Hindlimb muscle (tissue), 1 donor: ENCODE data around the gene PPP2R5D. TPM values are rescaled to one million over a fixed set of nuclear protein-coding genes. Genes with fewer than 3 reads are reported as not detected.

Experiments used
- DNase-seq: peaks from one replicate; pipeline ENCODE4 v3.0.0-alpha.2; 2013
- polyA plus RNA-seq: library from polyadenylated mRNA; unstranded; fragments of 120-200 nt; gene quantifications from one replicate; pipeline ENCODE4 v1.2.1, GENCODE V29; 2013; ENCODE audit not compliant: insufficient read length

The PPP2R5D gene
- polyA plus RNA-seq, 1 donor, result 47.7 TPM

DNA sequence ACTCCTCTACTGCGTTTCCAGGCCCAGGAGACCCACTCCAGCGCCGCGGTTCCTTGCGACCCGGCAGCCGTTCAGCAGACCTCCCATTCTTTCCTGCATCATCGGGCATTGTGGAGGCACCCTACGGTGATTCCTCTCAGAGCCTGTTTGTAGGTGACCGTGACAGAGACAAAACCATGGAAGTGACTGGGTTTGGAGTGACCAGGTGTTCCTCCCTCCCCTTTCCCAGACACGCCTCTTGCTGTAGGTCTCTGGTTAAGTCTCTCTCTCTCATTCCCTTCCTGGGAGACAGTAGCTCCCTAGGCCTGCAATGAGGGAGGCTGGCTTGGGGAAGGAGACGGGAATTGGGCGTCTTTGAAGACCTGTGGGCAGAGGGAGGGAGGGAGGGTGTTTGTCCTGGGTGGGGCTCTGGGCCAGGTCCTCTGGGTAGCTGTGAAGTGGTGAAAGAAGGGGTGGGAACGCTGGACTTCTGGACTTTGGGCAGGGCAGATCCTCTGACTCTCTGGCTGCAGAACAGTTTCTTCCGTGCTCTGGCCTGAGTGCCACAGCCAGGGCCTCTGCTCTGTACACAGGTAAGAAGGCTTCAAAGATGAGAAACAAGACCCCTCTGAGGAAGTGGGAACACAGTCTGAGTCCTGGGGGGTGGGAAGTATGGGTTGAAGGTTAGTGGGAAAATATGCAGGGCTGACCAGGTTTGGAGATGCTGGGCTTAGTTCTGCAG, 75.8 kb downstream of the PPP2R5D start:
- no peak for DNase-seq

DNA sequence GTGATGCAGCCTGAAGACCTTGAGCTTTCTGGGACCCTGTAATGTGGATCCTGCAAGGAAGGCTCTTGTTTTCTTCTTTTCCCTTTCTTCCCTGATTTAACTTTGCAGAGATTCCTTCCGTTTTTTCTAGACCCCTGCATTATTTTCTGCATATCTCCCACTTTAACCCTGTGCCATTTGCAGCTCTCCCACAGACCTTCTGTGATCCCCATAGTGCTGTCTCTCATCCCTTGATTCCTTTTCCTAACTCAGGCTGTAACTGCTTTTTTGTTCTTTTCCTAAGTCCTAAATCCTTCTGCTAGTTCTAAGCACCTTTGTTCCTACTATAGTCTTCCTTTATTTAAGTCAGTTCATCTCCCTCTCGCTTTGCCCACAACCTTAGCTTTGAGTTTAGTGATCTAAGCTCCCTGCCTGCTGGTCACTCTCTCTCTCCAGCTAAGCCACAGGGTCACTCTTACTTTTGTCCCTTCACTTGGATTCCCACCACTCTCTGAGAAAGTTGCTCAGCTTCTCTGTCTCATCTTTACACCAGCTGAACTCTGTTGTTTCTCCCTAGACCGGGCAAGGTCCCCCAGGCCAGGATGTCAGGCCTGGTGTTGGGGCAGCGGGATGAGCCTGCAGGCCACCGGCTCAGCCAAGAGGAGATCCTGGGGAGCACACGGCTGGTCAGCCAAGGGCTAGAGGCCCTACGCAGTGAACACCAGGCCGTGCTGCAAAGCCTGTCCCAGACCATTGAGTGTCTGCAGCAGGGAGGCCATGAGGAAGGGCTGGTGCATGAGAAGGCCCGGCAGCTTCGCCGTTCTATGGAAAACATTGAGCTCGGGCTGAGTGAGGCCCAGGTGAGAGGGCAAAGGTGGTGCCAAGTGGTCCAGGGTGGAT, 76.6 kb downstream of the PPP2R5D start:
- DNase-seq, result no peak

DNA sequence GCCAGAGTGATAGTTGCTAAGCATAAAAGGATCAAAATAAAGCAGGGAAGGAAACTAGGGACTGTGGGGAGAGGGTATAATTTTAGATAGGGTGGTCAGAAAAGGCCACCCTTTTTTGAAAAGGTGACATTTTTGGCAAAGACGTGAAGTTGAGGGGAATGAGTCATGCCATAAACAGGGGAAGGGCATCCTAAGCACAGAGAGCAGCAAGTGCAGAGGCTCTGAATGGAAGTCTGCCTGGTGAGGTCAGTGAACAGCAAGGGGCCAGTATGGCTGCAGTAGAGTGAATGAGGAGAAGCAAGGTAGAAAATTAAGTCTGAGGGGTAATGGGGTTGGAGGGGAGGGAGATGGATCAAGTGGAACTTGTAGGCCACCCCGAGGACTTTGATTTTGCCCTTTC, 77.5 kb downstream of the PPP2R5D start:
- no peak for DNase-seq

Other genes with a start within 250 kb of the PPP2R5D start
- gene TBCC, start 238.5 kb upstream of the PPP2R5D start, polyA plus RNA-seq, result 13.0 TPM
- 14.5 TPM for gene BICRAL, start 202.5 kb upstream of the PPP2R5D start, polyA plus RNA-seq
- 71.8 TPM for gene RPL7L1, start 105.0 kb upstream of the PPP2R5D start, polyA plus RNA-seq
- gene PTCRA, start 68.5 kb upstream of the PPP2R5D start, polyA plus RNA-seq, result not detected
- 29.5 TPM for gene CNPY3, start 55.1 kb upstream of the PPP2R5D start, polyA plus RNA-seq
- gene GNMT, start 23.8 kb upstream of the PPP2R5D start, polyA plus RNA-seq, result 0.49 TPM
- gene PEX6, start 5.4 kb upstream of the PPP2R5D start, polyA plus RNA-seq, result 20.9 TPM
- gene MEA1, start 29.4 kb downstream of the PPP2R5D start, polyA plus RNA-seq, result 38.2 TPM
- 245 TPM for gene KLHDC3, start 29.7 kb downstream of the PPP2R5D start, polyA plus RNA-seq
- 43.6 TPM for gene RRP36, start 37.1 kb downstream of the PPP2R5D start, polyA plus RNA-seq
- gene CUL7, start 69.3 kb downstream of the PPP2R5D start, polyA plus RNA-seq, result 52.6 TPM
- gene MRPL2, start 74.9 kb downstream of the PPP2R5D start, polyA plus RNA-seq, result 45.6 TPM
- gene KLC4, start 75.1 kb downstream of the PPP2R5D start, polyA plus RNA-seq, result 28.5 TPM
- gene PTK7, start 91.7 kb downstream of the PPP2R5D start, polyA plus RNA-seq, result 53.6 TPM
- gene SRF, start 186.7 kb downstream of the PPP2R5D start, polyA plus RNA-seq, result 48.6 TPM
- 20.2 TPM for gene CUL9, start 197.6 kb downstream of the PPP2R5D start, polyA plus RNA-seq
- 20.3 TPM for gene DNPH1, start 244.9 kb downstream of the PPP2R5D start, polyA plus RNA-seq